Activated naive CD4-positive, alpha-beta T cell treated with Interleukin-2 at 50 U/mL for 16 hours (primary cell): ENCODE data around the gene ERICH6.

Experiments
- DNase-seq: peaks from one replicate; pipeline ENCODE4 v3.0.0-alpha.2; 2020

Gene ERICH6

GRCh38 chr3:150612494-150612893 is 91.2 kb downstream of the ERICH6 start:
- DNase-seq, result no peak

DNA sequence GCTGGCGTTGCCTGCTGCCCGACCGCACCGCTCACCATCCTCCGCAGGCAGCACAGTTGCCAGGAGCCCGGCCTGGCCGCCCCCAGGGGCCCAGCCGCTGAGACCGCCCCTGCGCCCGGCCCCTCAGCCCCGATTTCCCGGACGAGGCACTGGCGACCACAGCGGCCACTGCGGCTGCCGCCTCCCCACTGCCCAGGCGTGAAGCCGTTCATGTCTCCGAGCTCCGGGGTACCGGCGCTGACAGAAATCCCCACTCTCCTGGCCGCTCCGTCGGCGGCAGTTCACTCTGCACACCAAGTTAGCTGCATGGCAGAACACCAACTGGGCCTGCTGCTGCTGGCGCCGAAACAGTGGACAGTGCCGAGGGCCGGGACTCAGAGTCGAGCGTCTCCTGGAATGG is 92.1 kb downstream of the ERICH6 start:
- no peak for DNase-seq

DNA sequence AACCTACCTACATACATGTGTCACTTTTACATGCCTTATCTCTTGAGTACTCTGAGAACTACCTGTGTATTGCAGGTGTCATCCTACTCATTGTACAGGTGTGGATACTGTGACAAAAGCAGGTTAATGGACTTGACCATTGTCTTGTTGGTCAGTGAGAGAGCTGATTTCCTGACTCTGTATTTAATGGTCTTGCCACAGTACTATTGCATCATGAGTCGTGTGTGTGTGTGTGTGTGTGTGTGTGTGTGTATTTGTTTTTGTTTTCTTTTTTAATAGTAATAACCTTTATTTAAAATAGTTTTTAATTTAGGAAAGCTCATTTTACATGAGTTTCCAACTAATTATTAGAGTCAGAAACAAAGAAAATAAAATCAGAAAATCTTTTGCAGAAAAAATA is 92.9 kb downstream of the ERICH6 start:
- DNase-seq, result no peak

- DNase-seq, result no peak
Observed at GRCh38 chr3:150609988-150610387, 93.7 kb downstream of the ERICH6 start.
